BLaER1 (cell line): ENCODE data around the gene DPYSL4.

ENCODE experiments used
- H3K27ac ChIP-seq: shearing (Covaris generic); formaldehyde crosslinking; 2 replicates; pipeline ENCODE4 v1.8.1; 2022
- H3K27me3 ChIP-seq: shearing (Covaris generic); formaldehyde crosslinking; 2 replicates; pipeline ENCODE4 v1.8.1; 2022
- H3K36me3 ChIP-seq: shearing (Covaris generic); formaldehyde crosslinking; 2 replicates; pipeline ENCODE4 v1.8.1; 2022
- H3K4me1 ChIP-seq: shearing (Covaris generic); formaldehyde crosslinking; 2 replicates; pipeline ENCODE4 v1.8.1; 2022
- H3K4me2 ChIP-seq: shearing (Covaris generic); formaldehyde crosslinking; 2 replicates; pipeline ENCODE4 v1.8.1; 2022
- H3K4me3 ChIP-seq: shearing (Covaris generic); formaldehyde crosslinking; 2 replicates; pipeline ENCODE4 v1.8.1; 2022
- H3K9ac ChIP-seq: shearing (Covaris generic); formaldehyde crosslinking; 2 replicates; pipeline ENCODE4 v1.8.1; 2022
- H3K9me3 ChIP-seq: shearing (Covaris generic); formaldehyde crosslinking; 2 replicates; pipeline ENCODE4 v1.8.1; 2022
- H4K20me1 ChIP-seq: shearing (Covaris generic); formaldehyde crosslinking; 2 replicates; pipeline ENCODE4 v1.8.1; 2022
- Cebpa-rat ChIP-seq: shearing (Covaris generic); IDR thresholded peaks from 2 replicates; pipeline ENCODE4 v1.8.1; 2022

DPYSL4 gene

DNA sequence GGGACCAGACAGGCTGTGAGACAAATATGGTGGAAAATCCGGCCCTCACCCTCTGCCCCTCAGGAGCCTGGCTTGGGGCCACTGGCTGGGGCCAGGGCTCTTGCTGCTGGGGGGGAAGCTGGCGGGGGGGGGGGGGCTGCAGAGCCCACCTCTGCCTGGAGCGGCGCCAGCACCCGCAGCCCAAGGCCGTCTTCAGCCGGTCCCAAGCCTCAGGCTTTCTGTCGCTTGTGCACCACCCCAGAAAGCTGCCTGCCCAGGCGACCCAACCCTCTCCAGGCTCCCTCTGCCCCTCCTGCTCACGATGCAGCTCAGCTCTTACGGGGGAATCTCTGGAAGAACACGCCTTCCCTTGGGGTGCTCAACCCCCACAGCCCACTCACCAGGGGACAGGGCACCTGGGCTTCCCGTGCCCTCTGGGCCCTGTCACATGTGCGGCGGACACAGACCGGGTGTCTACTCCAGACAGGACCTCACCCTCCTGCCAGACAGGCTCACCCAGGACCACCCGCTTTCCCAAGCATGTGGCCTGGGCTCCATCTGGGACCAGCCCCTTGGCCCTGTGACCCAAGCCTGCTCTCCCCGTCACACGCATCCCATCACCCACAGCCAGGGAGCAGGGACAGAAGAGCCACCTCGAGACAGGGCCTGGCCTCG lies 43.9 kb downstream of the DPYSL4 start:
- Histone ChIP-seq H3K36me3 (no peaks in the 10 kb centered on the region), H3K9ac (peak overlapping the region; percentile 51), H3K4me1 (peaks cover 87% of the 10 kb centered on the region), H3K27ac (peak overlapping the region; percentile 75), H3K4me3 (peak overlapping the region; percentile 33; the same call in 1 of the 2 replicates), H3K9me3 (no peaks in the 10 kb centered on the region), H3K4me2 (peak overlapping the region; percentile 84), H3K27me3 (no peaks in the 10 kb centered on the region), H4K20me1 (no peaks in the 10 kb centered on the region)
- no peak for TF ChIP-seq Cebpa-rat

DNA sequence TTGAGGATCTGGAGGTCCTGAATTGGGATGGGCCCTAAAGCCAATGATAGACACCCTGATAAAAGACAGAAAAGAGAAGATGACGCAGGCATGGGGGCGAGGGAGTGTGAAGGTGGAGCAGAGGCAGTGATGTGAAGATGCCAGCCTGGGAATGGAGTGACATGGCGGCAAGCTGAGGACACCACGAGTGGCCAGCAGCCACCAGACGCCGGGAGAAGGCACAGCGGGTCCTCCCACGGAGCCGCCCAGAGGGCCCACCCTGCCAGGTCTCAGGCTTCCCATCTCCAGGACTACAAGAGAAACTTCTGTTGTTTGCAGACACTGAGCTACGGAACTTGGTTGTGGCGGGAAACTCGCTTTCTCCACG lies 44.9 kb downstream of the DPYSL4 start:
- Histone ChIP-seq H3K9me3 (no peaks in the 10 kb centered on the region), H4K20me1 (no peaks in the 10 kb centered on the region)

DNA sequence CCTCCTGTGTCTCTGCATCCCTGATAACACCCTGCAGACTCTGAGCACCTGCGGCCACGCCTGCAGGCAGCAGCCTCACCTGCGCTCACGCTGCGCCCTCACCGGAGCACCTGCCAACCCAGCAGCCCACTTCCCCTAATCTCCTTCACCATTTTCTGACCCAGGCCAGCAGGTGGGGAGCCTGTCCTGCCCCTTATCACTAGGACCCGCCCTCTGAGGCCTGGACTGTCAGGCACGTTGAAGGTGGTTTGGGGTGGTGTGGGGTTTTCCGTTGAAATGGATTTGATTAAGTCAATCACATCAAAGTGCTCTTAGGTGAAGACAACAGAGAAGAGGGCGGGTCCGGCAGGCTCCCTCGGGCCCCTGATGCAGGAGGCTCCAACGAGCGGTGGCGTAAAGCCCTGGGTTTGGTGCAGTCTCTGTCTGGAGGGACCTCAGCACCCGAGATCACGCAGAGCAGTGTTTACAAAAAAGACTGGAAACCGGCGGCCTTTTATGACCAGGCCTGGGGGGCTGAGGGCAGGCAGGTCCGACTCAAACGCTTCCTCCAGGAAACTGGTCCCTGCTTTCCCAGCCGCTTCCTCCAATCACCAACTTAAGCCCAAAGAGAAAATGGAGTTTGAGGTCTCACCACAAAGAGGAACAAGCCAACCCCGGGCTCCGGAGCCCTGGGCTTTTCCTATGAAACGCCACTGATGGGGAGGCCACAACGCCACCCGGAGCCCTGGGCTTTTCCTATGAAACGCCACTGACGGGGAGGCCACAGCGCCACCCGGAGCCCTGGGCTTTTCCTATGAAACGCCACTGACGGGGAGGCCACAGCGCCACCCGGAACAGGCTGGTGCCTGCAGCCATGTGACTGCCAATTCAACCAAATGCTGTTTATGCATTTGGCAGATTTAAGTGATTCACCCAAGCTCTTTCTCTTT lies 45.5 kb downstream of the DPYSL4 start:
- H3K9me3 ChIP-seq = no peaks in the 10 kb centered on the region
- no peak for TF ChIP-seq Cebpa-rat
- H3K4me2 ChIP-seq = peak overlapping the region; percentile 84
- H3K27me3 ChIP-seq = no peaks in the 10 kb centered on the region
- peak overlapping the region; percentile 75 for H3K27ac ChIP-seq
- peak overlapping the region; percentile 51; the same call in 1 of the 2 replicates for H3K9ac ChIP-seq
- H4K20me1 ChIP-seq = no peaks in the 10 kb centered on the region
- H3K36me3 ChIP-seq = no peaks in the 10 kb centered on the region
- peak overlapping the region; percentile 30; the same call in 1 of the 2 replicates for H3K4me3 ChIP-seq
- peaks cover 98% of the 10 kb centered on the region for H3K4me1 ChIP-seq

More for the DNA sequence above, 44.9 kb downstream of the DPYSL4 start:
- H3K27ac ChIP-seq = peak overlapping the region; percentile 75
- H3K36me3 ChIP-seq = no peaks in the 10 kb centered on the region
- H3K4me1 ChIP-seq = peaks cover 95% of the 10 kb centered on the region
- no peak for TF ChIP-seq Cebpa-rat
- H3K4me3 ChIP-seq = peak overlapping the region; percentile 30; the same call in 1 of the 2 replicates
- no peaks in the 10 kb centered on the region for H3K27me3 ChIP-seq
- H3K9ac ChIP-seq = peak overlapping the region; percentile 51; the same call in 1 of the 2 replicates
- peak overlapping the region; percentile 84 for H3K4me2 ChIP-seq

DNA sequence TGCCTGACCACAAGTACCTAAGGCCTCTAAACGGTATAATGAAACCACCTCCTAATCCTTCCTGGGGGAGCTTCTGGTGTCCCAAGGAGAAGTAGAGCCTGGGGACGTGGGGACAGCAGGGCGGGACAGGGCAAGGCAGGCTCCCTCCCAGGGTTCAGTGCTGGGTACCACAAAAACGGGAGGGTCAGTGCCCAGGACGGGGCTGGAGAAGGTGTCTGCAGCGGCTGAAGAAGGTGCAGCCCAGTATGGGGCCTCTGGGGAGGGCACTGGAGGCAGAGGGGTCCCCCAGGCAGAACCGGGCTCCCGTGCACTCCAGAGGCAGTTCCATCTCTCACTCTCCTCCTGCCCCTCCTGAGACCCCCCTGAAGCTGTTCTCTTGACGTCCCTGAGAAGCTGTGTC lies 46.2 kb downstream of the DPYSL4 start:
- Histone ChIP-seq H3K4me2 (peak overlapping the region; percentile 84), H3K36me3 (no peaks in the 10 kb centered on the region), H3K4me3 (no peak overlapping the region), H3K27ac (peak overlapping the region; percentile 75), H3K4me1 (peaks cover 100% of the 10 kb centered on the region), H3K9ac (peak overlapping the region; percentile 47; the same call in 1 of the 2 replicates), H4K20me1 (no peaks in the 10 kb centered on the region), H3K27me3 (no peaks in the 10 kb centered on the region), H3K9me3 (no peaks in the 10 kb centered on the region)
- TF ChIP-seq Cebpa-rat = no peak

DNA sequence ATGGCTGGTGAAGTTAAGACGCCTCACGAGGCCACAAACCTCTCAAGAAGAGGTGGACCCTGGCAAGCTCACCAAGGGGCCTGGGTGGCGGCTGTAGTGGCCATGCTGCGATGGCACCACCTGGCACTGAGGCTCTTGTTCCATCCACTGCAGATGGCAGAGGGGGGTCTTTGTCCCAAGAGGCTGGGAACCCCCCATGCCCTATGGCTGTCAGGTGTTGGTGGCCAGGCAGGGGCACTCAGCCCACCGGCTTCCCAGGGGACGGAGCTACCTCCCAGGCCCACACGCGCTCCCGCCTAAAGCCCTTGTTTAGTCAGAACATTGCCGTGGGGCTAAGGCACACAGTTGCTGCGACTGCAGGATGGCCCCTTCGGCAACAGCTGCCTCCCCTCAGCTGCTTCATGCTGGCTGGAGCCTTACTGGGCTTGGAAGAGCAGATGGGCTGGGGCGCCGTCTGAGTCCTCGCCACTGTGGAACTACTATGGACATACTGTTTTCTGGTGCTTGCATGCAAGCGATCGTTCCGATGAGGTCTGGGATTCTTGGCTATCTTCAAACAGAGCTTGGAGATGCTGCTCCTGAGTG lies 46.8 kb downstream of the DPYSL4 start:
- Histone ChIP-seq H3K36me3 (no peaks in the 10 kb centered on the region), H3K9me3 (no peaks in the 10 kb centered on the region), H4K20me1 (no peaks in the 10 kb centered on the region), H3K27ac (peak overlapping the region; percentile 75), H3K4me2 (peak overlapping the region; percentile 84), H3K9ac (peak overlapping the region; percentile 47; the same call in 1 of the 2 replicates), H3K4me1 (peaks cover 100% of the 10 kb centered on the region), H3K4me3 (no peak overlapping the region), H3K27me3 (no peaks in the 10 kb centered on the region)
- no peak for TF ChIP-seq Cebpa-rat

DNA sequence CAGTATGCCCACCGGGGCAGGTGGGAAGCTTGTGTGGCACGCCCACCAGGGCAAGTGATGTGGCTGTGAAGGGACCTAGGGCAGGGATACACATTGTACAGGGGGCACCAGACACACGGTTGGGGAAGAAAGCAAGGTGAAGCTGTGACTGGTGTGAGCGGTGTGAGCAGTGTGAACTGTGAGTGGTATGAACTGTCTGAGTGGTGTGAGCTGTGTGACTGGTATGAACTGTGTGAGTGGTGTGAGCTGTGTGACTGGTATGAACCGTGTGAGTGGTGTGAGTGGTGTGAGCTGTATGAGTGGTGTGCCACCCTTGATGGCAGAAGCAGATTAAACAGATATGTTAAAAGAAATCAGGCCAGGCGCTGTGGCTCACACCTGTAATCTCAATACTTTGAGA lies 48.1 kb downstream of the DPYSL4 start:
- Histone ChIP-seq H3K36me3 (no peaks in the 10 kb centered on the region), H3K27me3 (no peaks in the 10 kb centered on the region), H3K4me1 (peaks cover 100% of the 10 kb centered on the region), H3K9me3 (no peaks in the 10 kb centered on the region), H3K9ac (no peak overlapping the region), H3K4me3 (no peak overlapping the region), H4K20me1 (no peaks in the 10 kb centered on the region), H3K4me2 (peak overlapping the region; percentile 84), H3K27ac (peak overlapping the region; percentile 75; the same call in 1 of the 2 replicates)
- TF ChIP-seq Cebpa-rat = no peak

DNA sequence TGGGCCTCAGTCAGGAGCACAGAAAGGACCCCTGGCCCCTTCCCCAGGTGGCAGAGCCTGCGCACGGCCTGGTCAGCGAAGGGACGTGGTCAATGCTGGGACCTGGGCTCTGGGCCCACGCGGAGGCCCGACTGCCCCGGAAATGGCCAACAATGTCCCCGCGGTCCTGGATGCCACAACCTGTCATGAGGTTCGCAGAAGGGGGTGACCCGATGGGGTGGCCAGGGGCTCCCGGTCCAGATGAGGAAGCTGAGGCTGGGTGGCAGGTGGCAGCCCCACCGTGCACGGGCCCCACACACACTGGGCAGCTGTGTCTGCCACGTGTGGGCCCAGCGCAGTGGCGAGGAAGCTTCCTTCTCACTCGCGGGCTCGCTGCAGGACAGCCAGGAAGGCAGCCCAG lies 49.4 kb downstream of the DPYSL4 start:
- peaks cover 100% of the 10 kb centered on the region for H3K4me1 ChIP-seq
- peak overlapping the region; percentile 91 for H3K4me2 ChIP-seq
- TF ChIP-seq Cebpa-rat = no peak

DNA sequence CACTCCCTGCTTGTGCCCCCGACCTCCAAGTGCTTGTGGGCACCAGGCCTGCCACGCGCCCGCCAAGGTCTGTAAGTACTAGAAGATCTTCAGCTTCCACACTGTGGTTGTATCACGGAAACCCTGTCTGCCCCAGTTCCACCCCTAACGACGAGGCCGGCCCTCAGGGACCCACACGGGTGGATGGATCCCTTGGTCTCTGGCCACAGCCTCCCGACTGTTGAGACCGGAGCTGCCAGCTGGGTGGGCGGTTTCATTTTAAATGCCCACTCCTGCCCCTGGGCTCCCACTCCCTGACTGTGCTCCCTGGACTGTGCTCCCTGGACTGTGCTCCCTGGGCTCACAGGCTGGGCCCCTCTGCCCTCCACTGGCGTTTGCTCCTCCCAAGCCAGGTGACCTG lies 50.1 kb downstream of the DPYSL4 start:
- Histone ChIP-seq H3K9ac (peak overlapping the region; percentile 64; the same call in 1 of the 2 replicates), H3K4me1 (peaks cover 94% of the 10 kb centered on the region), H3K36me3 (no peaks in the 10 kb centered on the region), H3K27ac (peak overlapping the region; percentile 81), H3K9me3 (no peaks in the 10 kb centered on the region), H4K20me1 (no peaks in the 10 kb centered on the region), H3K4me3 (peak overlapping the region; percentile 38), H3K4me2 (peak overlapping the region; percentile 91), H3K27me3 (no peaks in the 10 kb centered on the region)
- TF ChIP-seq Cebpa-rat = no peak

More for the DNA sequence above, 49.4 kb downstream of the DPYSL4 start:
- Histone ChIP-seq H3K27ac (peak overlapping the region; percentile 81), H3K27me3 (no peaks in the 10 kb centered on the region), H4K20me1 (no peaks in the 10 kb centered on the region), H3K4me3 (peak overlapping the region; percentile 38), H3K36me3 (no peaks in the 10 kb centered on the region), H3K9me3 (no peaks in the 10 kb centered on the region), H3K9ac (peak overlapping the region; percentile 64; the same call in 1 of the 2 replicates)

DNA sequence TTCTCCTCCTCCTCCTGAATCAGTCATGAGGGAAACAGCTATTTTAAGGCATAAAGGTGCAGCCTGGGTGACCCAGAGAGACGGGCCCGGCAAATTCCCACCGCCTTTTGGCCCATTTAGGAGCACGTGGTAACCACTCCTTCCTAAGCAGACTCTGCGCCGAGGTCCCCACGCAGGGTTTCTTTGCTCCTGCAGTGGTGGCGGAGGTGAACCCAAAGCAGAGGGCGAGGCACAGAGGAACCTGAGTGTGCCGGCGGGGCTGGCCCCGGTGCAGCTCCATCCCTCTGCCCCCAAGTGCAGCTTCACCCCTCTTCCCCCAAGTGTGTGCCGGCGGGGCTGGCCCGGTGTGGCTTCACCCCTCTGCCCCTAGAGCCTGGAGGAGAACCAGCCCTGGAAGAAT lies 50.6 kb downstream of the DPYSL4 start:
- peak overlapping the region; percentile 64; the same call in 1 of the 2 replicates for H3K9ac ChIP-seq
- no peaks in the 10 kb centered on the region for H3K27me3 ChIP-seq
- H3K9me3 ChIP-seq = no peaks in the 10 kb centered on the region
- H3K4me1 ChIP-seq = peaks cover 94% of the 10 kb centered on the region
- H3K36me3 ChIP-seq = no peaks in the 10 kb centered on the region
- no peak for TF ChIP-seq Cebpa-rat
- peak overlapping the region; percentile 91 for H3K4me2 ChIP-seq
- 0 out of 2 replicates have a peak overlapping the region, but pooled peaks have one; percentile 38 for H3K4me3 ChIP-seq
- H3K27ac ChIP-seq = peak overlapping the region; percentile 81
- no peaks in the 10 kb centered on the region for H4K20me1 ChIP-seq
